Kidney (tissue), 14 donors: Measurements from ENCODE around the gene PNMT. TPM values are rescaled to one million over a fixed set of nuclear protein-coding genes. Genes with fewer than 3 reads are reported as not detected.

Experiments
- DNase-seq, 5 donors: peaks; one replicate each; pipeline ENCODE4 v3.0.0-alpha.2; 2013 to 2020
- FAIRE-seq: peaks from 2 replicates; lab custom pipeline; 2012; peaks lifted over from hg19 to GRCh38; lab: Jason Lieb, UNC
- H3K27ac ChIP-seq, 2 donors: one replicate each; pipeline ENCODE4 v1.7.0; 2013; ENCODE audit warnings: low read depth in 2 of 2, low read length in 2 of 2, inconsistent platforms in 1 of 2
- H3K27me3 ChIP-seq: one replicate; pipeline ENCODE4 v1.7.1; 2013; ENCODE audit warnings: low read length, inconsistent platforms; ENCODE audit not compliant: control insufficient read depth, insufficient read depth
- H3K36me3 ChIP-seq, 3 donors: one replicate each; pipeline versions ENCODE4 v1.7.0 to v1.7.1; 2013; ENCODE audit warnings: low read length in 3 of 3, control low read depth in 1 of 3, inconsistent platforms in 1 of 3; ENCODE audit not compliant: insufficient read depth in 3 of 3, control insufficient read depth in 2 of 3
- H3K4me1 ChIP-seq, 3 donors: one replicate each; pipeline versions ENCODE4 v1.7.0 to v1.7.1; 2013; ENCODE audit warnings: low read length in 3 of 3, inconsistent platforms in 1 of 3, low read depth in 1 of 3; ENCODE audit not compliant: control insufficient read depth in 2 of 3, insufficient read depth in 2 of 3
- H3K4me3 ChIP-seq, 3 donors: one replicate each; pipeline versions ENCODE4 v1.7.0 to v1.8.1; 2013; ENCODE audit warnings: low read length in 3 of 3, control low read depth in 1 of 3, inconsistent platforms in 1 of 3
- H3K9ac ChIP-seq, 3 donors: one replicate each; pipeline versions ENCODE4 v1.7.0 to v1.7.1; 2013; ENCODE audit warnings: low read length in 3 of 3, control low read depth in 1 of 3, inconsistent platforms in 1 of 3
- H3K9me3 ChIP-seq, 3 donors: one replicate each; pipeline versions ENCODE4 v1.7.0 to v1.7.1; 2013; ENCODE audit warnings: low read length in 3 of 3, control low read depth in 1 of 3, inconsistent platforms in 1 of 3; ENCODE audit not compliant: control insufficient read depth in 2 of 3, insufficient read depth in 1 of 3
- intact Hi-C: fragments of 100-400 bp; cut with DNase I; formaldehyde crosslinking; loops from one replicate; pipeline ENCODE4 v1.11.1; 2022
- polyA plus RNA-seq: library from polyadenylated mRNA; stranded (reverse); fragments of 350-450 nt; fragmentation: Illumina TruSeq; extraction: RNeasy Lipid Tissue Mini Kit (QIAGEN cat#74804); gene quantifications from one replicate; pipeline ENCODE4 v1.2.3, GENCODE V29; 2014; ENCODE audit warnings: low read depth, low replicate concordance; ENCODE audit not compliant: insufficient read depth
- total RNA-seq: library from RNA; stranded (reverse); fragmentation: NEBNext Ultra II Directional; extraction: Animal tissue kit (Norgen Biotek cat#: 25700); gene quantifications from one replicate; pipeline ENCODE4 v1.2.1, GENCODE V29; 2021
- TF ChIP-seq, protein P1 (sequence below): IDR thresholded peaks from 3 replicates; pipeline ENCODE4 v1.5.1; 2012; ENCODE audit warnings: mild to moderate bottlenecking, moderate library complexity, borderline replicate concordance; ENCODE audit not compliant: insufficient read depth; ENCODE audit errors: extremely low read depth
- donor health status: control.
- donor health status: control.
- donor health status: control.
- donor health status: control.
- donor health status: control.
- donor health status: DM: yes; HTN: yes; CAD: no.
- donor health status: Normal renal cell carcinoma (clear cell type).

Gene PNMT
- total and polyA plus RNA-seq, 2 donors from 2014 or later = 2.0 to 8.2 TPM

GRCh38 chr17:39638317-39638716, 29.9 kb upstream of the PNMT start:
- peak overlapping the region in 2 of 3 donors; percentile 91 to 99 for H3K4me3 ChIP-seq
- no peaks in the 10 kb centered on the region for H3K9me3 ChIP-seq
- peak overlapping the region in 1 of 3 donors; percentile 99 for H3K9ac ChIP-seq

DNA sequence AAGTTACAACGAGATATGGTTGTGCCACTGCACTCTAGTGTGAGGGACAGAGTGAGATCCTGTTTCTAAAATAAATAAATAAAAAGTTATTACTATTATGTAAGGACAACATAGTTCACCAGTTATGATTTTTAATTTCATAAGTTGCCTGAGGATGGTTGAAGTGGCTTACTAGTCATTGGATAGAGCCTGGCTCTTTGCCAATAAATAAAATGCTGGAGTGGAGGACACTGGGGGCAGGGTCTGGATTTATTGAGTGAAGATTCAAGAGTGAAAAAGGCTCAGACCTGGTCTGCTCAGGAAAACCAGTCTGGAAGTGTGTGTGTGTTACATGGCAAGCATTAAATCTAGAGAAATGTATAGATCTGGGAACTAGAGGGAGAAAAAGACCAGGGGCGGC, 29.2 kb upstream of the PNMT start:
- Histone ChIP-seq H3K27me3 (no peaks in the 10 kb centered on the region), H3K4me1 (peaks cover 2 to 36% (median 15%) of the 10 kb centered on the region in 3 donors), H3K27ac (no peak overlapping the region), H3K9me3 (no peaks in the 10 kb centered on the region), H3K36me3 (no peaks in the 10 kb centered on the region), H3K9ac (no peak overlapping the region), H3K4me3 (no peak overlapping the region)
- intact Hi-C loops = no loop called here
- TF ChIP-seq, protein P1, sequence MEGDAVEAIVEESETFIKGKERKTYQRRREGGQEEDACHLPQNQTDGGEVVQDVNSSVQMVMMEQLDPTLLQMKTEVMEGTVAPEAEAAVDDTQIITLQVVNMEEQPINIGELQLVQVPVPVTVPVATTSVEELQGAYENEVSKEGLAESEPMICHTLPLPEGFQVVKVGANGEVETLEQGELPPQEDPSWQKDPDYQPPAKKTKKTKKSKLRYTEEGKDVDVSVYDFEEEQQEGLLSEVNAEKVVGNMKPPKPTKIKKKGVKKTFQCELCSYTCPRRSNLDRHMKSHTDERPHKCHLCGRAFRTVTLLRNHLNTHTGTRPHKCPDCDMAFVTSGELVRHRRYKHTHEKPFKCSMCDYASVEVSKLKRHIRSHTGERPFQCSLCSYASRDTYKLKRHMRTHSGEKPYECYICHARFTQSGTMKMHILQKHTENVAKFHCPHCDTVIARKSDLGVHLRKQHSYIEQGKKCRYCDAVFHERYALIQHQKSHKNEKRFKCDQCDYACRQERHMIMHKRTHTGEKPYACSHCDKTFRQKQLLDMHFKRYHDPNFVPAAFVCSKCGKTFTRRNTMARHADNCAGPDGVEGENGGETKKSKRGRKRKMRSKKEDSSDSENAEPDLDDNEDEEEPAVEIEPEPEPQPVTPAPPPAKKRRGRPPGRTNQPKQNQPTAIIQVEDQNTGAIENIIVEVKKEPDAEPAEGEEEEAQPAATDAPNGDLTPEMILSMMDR = no peak
- FAIRE-seq (no peak), DNase-seq (no peak)

More at GRCh38 chr17:39638317-39638716, 29.9 kb upstream of the PNMT start:
- peaks cover 2 to 36% (median 15%) of the 10 kb centered on the region in 3 donors for H3K4me1 ChIP-seq
- no peaks in the 10 kb centered on the region for H3K27me3 ChIP-seq
- TF ChIP-seq, protein P1 = no peak
- intact Hi-C loops = no loop called here
- H3K36me3 ChIP-seq = no peaks in the 10 kb centered on the region
- H3K27ac ChIP-seq = no peak overlapping the region
- FAIRE-seq = no peak
- no peak for DNase-seq

DNA sequence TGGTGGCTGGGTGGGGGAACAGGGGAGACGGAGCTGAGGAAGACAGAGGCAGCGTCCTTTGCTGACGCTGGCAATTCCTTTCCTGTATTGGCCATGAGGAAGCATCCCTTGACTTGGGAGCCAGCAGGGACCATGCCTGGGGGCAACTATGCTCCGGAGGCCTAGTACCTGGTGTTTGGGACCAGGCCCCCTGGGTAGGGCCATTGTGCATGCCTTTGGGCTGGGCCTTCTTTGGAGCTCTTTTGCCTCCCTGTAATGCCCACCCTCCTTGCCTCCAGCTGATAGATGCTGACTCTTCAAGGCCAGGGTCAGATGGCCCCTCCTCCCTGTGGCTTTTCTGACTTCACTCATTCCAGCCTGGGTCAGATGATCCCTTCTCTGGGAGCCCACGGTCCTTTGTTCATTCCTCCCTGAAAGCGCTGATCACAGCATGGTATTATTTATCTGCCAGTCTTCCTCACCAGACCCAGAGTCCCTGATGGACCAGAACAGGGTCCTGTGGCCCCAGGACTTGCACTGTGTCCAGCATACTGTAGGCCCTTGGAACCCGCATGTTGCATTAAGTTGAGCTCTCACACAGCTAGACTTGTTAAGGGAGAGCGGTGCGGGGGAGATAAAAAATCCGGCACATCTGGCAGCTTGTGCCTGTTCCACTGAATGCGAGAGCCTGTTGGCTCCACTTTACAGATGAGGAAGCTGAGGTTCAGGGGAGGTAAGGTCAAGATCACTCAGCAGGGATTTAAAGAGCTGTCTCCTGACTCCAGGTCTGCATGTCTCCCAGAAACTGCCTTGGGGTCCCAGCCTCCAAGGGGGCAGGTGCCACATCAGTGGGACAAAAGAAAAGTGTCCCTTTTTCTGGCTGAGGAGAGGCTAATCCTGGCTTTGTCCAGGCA, 28.4 kb upstream of the PNMT start:
- FAIRE-seq = no peak
- H3K36me3 ChIP-seq = no peaks in the 10 kb centered on the region
- no peak overlapping the region for H3K9ac ChIP-seq
- peaks cover 2 to 33% (median 15%) of the 10 kb centered on the region in 3 donors for H3K4me1 ChIP-seq
- TF ChIP-seq, protein P1 = no peak
- H3K9me3 ChIP-seq = no peaks in the 10 kb centered on the region
- intact Hi-C loops = no loop called here
- no peak overlapping the region for H3K27ac ChIP-seq
- H3K27me3 ChIP-seq = no peaks in the 10 kb centered on the region
- DNase-seq = no peak
- H3K4me3 ChIP-seq = no peak overlapping the region
